Breast epithelium (tissue), 3 donors: ENCODE results near the gene FCGBP.

Experiments used
- POLR2A ChIP-seq: fragments of 450-650 bp; IDR thresholded peaks from one replicate; pipeline ENCODE4 v1.6.1; 2016; ENCODE audit warnings: antibody characterized with exemption, mild to moderate bottlenecking, moderate library complexity
- POLR2AphosphoS5 ChIP-seq, 3 donors: sonication (generic); formaldehyde crosslinking; IDR thresholded peaks; one replicate each; pipeline ENCODE4 v1.6.1; 2017; ENCODE audit warnings: antibody characterized with exemption in 3 of 3
- TF ChIP-seq, protein P1 (sequence below), 3 donors: fragments of 450-650 bp; IDR thresholded peaks; one replicate each; pipeline ENCODE4 v1.5.1; 2016 to 2017; ENCODE audit warnings: antibody characterized with exemption in 3 of 3, mild to moderate bottlenecking in 3 of 3, moderate library complexity in 3 of 3

DNA sequence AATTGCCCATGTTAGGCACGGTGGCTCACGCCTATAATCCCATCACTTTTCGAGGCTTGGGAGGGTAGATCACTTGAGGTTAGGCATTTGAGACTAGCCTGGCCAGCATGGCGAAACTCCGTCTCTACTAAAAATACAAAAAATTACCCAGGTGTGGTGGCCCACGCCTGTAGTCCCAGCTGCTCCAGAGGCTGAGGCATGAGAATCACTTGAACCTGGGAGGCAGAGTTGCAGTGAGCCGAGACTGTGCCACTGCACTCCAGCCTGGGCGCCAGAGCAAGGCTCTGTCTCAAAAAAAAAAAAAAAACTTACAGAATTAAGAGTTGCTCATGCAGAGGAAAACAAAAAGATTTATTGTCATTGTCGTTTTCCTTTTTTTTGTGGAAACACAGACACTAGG, 33.1 kb upstream of the FCGBP start:
- no peak for TF ChIP-seq POLR2A
- TF ChIP-seq, protein P1, sequence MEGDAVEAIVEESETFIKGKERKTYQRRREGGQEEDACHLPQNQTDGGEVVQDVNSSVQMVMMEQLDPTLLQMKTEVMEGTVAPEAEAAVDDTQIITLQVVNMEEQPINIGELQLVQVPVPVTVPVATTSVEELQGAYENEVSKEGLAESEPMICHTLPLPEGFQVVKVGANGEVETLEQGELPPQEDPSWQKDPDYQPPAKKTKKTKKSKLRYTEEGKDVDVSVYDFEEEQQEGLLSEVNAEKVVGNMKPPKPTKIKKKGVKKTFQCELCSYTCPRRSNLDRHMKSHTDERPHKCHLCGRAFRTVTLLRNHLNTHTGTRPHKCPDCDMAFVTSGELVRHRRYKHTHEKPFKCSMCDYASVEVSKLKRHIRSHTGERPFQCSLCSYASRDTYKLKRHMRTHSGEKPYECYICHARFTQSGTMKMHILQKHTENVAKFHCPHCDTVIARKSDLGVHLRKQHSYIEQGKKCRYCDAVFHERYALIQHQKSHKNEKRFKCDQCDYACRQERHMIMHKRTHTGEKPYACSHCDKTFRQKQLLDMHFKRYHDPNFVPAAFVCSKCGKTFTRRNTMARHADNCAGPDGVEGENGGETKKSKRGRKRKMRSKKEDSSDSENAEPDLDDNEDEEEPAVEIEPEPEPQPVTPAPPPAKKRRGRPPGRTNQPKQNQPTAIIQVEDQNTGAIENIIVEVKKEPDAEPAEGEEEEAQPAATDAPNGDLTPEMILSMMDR (IDR thresholded peaks at IDR 0.05) = no peak
- no peak for TF ChIP-seq POLR2AphosphoS5 (IDR thresholded peaks at IDR 0.05)
